Activated T-cell treated with anti-CD3 and anti-CD28 coated beads, Interleukin-2, amount 50 U/mL, for 4 hours (primary cell): Measurements from ENCODE around the gene RASAL2. TPM values are rescaled to one million over a fixed set of nuclear protein-coding genes. Genes with fewer than 3 reads are reported as not detected.
"Not testable (repeated sequence)": the region's sequence is repeated elsewhere in the genome, so short reads cannot be mapped to it uniquely, and the experiment has no call there.

Experiments used
- ATAC-seq, 2 donors: fragments of 200-7000 bp; cut with Tn5 transposase; one replicate each; pipeline ENCODE4 v1.10.0; 2021
- DNase-seq: peaks from one replicate; pipeline ENCODE4 v3.0.0-alpha.2; 2020
- H3K27me3 Mint-ChIP-seq: one replicate; pipeline ENCODE4 v1.8.0; 2021; ENCODE audit warnings: low read depth, mixed read lengths
- H3K36me3 Mint-ChIP-seq: one replicate; pipeline ENCODE4 v1.8.0; 2022; ENCODE audit warnings: mixed read lengths; ENCODE audit not compliant: insufficient read depth
- H3K4me1 Mint-ChIP-seq: one replicate; pipeline ENCODE4 v1.8.0; 2021; ENCODE audit warnings: low read depth, mixed read lengths
- H3K4me3 Mint-ChIP-seq: one replicate; pipeline ENCODE4 v1.8.0; 2021; ENCODE audit warnings: mild to moderate bottlenecking, moderate library complexity, mixed read lengths
- H3K9me3 Mint-ChIP-seq: one replicate; pipeline ENCODE4 v1.8.0; 2021; ENCODE audit warnings: mixed read lengths
- total RNA-seq, 3 donors: library from RNA; stranded (reverse); gene quantifications; one replicate each; pipeline ENCODE4 v1.2.1, GENCODE V29; 2021

Gene RASAL2
- total RNA-seq, 3 donors from 2014 or later = 0.03 to 0.15 (median 0.08) TPM

DNA sequence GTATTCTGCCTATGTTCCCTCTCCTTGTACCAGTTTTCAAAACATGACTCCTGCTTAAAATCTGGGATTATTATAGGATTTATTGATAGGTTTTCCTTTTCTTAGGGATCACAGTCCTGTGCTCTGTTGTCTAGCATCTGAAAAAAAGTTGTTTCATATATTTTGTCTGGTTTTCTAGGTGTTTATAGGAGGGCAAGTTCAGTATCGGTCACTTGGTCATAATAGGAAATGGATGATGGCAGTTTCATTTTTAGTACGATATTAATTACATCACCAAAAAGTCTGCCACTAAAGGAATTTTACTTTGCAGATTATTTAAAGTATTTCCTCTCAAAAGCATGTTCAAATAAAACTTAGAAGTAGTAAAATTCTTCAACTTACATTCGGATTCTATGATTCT, 94.4 kb downstream of the RASAL2 start:
- ATAC-seq (no peak), DNase-seq (no peak)

GRCh38 chr1:178189814-178190213, 95.9 kb downstream of the RASAL2 start:
- H3K4me1 Mint-ChIP-seq = no peaks in the 10 kb centered on the region
- DNase-seq = no peak

More for the DNA sequence above, 94.4 kb downstream of the RASAL2 start:
- Mint-ChIP-seq H3K4me3 (no peak overlapping the region), H3K9me3 (peaks cover 9% of the 10 kb centered on the region), H3K36me3 (no peaks in the 10 kb centered on the region), H3K27me3 (no peaks in the 10 kb centered on the region), H3K4me1 (no peaks in the 10 kb centered on the region)

GRCh38 chr1:178190881-178191280, 97.0 kb downstream of the RASAL2 start:
- Mint-ChIP-seq H3K9me3 (peaks cover 6% of the 10 kb centered on the region), H3K4me1 (no peaks in the 10 kb centered on the region), H3K4me3 (no peak overlapping the region), H3K27me3 (no peaks in the 10 kb centered on the region), H3K36me3 (no peaks in the 10 kb centered on the region)
- ATAC-seq = no peak
- no peak for DNase-seq

More at GRCh38 chr1:178189814-178190213, 95.9 kb downstream of the RASAL2 start:
- Mint-ChIP-seq H3K27me3 (no peaks in the 10 kb centered on the region), H3K4me3 (no peak overlapping the region), H3K9me3 (peaks cover 9% of the 10 kb centered on the region), H3K36me3 (no peaks in the 10 kb centered on the region)
- ATAC-seq = no peak

- no peak overlapping the region for H3K4me3 Mint-ChIP-seq
- H3K4me1 Mint-ChIP-seq = no peaks in the 10 kb centered on the region
- ATAC-seq (no peak), DNase-seq (no peak)
- no peaks in the 10 kb centered on the region for H3K36me3 Mint-ChIP-seq
- no peaks in the 10 kb centered on the region for H3K27me3 Mint-ChIP-seq
- H3K9me3 Mint-ChIP-seq = no peaks in the 10 kb centered on the region
These were observed 98.8 kb downstream of the RASAL2 start for GRCh38 chr1:178192686-178193085.

DNA sequence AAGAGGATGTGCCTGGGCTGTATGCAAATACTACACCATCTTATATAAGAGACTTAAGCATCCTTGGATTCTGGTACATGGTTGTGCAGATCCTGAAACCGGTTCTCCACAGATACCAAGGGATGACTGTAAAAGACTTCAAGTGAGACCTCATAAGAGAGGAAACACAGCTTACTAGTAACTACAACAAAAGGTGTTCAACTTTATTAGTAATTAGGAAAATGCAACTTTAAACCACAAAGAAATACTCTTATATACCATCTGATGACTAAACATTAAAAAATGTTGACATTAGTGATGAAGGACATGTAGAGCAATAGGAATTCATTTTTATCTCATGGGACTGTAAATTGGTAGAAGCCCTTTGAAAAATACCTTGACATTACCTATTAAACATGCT, 102.7 kb downstream of the RASAL2 start:
- H3K27me3 Mint-ChIP-seq = no peaks in the 10 kb centered on the region
- H3K9me3 Mint-ChIP-seq = peaks cover 14% of the 10 kb centered on the region
- ATAC-seq = no peak
- DNase-seq = no peak
- no peak overlapping the region for H3K4me3 Mint-ChIP-seq
- H3K36me3 Mint-ChIP-seq = no peaks in the 10 kb centered on the region
- no peaks in the 10 kb centered on the region for H3K4me1 Mint-ChIP-seq

- not testable (repeated sequence) for H3K27me3 Mint-ChIP-seq, H3K4me3 Mint-ChIP-seq, H3K36me3 Mint-ChIP-seq, H3K4me1 Mint-ChIP-seq, ATAC-seq, DNase-seq
- H3K9me3 Mint-ChIP-seq = peaks cover 29% of the 10 kb centered on the region
These were observed 108.2 kb downstream of the RASAL2 start for GRCh38 chr1:178202095-178202494.

DNA sequence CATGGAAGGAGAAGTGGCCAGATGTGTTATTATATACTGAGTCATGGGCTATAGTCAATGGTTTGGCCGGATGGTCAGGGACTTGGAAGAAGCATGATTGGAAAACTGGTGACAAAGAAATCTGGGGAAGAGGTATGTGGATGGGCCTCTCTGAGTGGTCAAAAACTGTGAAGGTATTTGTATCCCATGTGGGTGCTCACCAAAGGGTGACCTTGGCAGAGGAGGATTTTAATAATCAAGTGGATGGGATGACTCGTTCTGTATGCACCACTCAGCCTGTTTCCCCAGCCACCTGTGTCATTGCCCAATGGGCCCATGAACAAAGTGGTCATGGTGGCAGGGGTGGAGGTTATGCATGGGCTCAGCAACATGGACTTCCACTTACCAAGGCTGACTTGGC, 108.6 kb downstream of the RASAL2 start:
- H3K4me1 Mint-ChIP-seq, ATAC-seq, H3K27me3 Mint-ChIP-seq, H3K36me3 Mint-ChIP-seq, DNase-seq, H3K4me3 Mint-ChIP-seq: not testable (repeated sequence)
- H3K9me3 Mint-ChIP-seq = peaks cover 29% of the 10 kb centered on the region

DNA sequence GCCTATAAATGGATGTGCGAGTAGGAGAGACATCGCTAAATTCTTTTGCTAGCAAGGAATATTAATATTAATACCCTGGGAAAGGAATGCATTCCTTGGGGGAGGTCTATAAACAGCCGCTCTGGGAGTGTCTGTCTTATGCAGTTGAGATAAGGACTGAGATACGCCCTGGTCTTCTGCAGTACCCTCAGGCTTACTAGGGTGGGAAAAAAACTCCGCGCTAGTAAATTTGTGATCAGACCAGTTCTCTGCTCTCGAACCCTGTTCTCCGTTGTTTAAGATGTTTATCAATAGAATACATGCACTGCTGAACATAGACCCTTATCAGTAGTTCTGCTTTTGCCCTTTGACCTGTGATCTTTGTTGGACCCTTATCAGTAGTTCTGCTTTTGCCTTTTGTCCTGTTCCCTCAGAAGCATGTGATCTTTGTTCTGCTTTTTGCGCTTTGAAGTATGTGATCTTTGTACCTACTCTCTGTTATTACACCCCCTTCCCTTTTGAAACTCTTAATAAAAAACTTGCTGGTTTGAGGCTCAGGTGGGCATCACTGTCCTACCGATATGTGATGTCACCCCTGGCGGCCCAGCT, 114.5 kb downstream of the RASAL2 start:
- not testable (repeated sequence) for ATAC-seq, H3K4me3 Mint-ChIP-seq

DNA sequence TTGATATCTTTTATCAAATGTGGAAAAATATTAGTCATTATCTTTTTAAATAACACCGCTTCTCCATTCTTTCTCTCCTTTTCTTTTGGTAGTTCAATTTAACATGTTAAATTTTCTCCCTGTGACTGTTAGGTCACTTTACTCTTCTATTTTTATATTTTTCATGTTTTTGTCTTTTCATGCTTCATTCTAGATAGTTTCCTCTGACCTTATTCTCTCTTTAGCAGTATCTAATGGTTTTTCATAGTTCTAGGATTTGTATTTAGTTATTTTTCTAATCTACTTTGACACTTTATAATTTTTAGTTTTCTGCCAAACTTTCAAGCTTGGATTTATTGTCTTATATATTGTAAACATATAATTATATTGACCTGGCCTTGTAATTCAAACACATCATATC, 116.0 kb downstream of the RASAL2 start:
- Mint-ChIP-seq H3K4me3 (no peak overlapping the region), H3K27me3 (no peaks in the 10 kb centered on the region), H3K4me1 (no peaks in the 10 kb centered on the region), H3K36me3 (peaks cover 2% of the 10 kb centered on the region), H3K9me3 (peaks cover 43% of the 10 kb centered on the region)
- ATAC-seq = no peak
- DNase-seq = no peak

More for the DNA sequence above, 114.5 kb downstream of the RASAL2 start:
- not testable (repeated sequence) for DNase-seq, H3K27me3 Mint-ChIP-seq, H3K4me1 Mint-ChIP-seq, H3K36me3 Mint-ChIP-seq
- H3K9me3 Mint-ChIP-seq = peaks cover 44% of the 10 kb centered on the region

GRCh38 chr1:178218550-178218949, 124.6 kb downstream of the RASAL2 start:
- DNase-seq (no peak), ATAC-seq (no peak)
- Mint-ChIP-seq H3K4me1 (no peaks in the 10 kb centered on the region), H3K4me3 (no peak overlapping the region), H3K27me3 (no peaks in the 10 kb centered on the region), H3K9me3 (peaks cover 8% of the 10 kb centered on the region), H3K36me3 (no peaks in the 10 kb centered on the region)

DNA sequence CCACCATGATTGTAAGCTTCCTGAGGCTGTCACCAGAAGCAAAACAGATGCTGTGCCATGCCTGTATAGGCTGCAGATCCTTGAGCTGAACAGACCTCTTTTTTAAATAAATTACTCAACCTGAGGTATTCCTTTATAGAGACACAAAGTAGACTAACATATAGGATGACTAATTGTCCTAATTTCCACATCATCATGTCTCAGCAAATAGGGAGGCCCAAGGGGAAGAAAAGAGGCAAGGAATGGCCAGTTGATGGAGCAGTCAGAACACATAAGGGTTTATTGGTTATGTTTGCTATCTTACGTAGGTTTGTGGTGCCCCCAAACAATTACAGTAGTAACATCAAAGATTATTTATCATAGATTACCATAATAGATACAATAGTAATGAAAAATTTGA, 126.2 kb downstream of the RASAL2 start:
- peaks cover 5% of the 10 kb centered on the region for H3K9me3 Mint-ChIP-seq
- no peak for ATAC-seq
- H3K36me3 Mint-ChIP-seq = no peaks in the 10 kb centered on the region
- no peak for DNase-seq
- no peak overlapping the region for H3K4me3 Mint-ChIP-seq
- H3K27me3 Mint-ChIP-seq = no peaks in the 10 kb centered on the region
- H3K4me1 Mint-ChIP-seq = no peaks in the 10 kb centered on the region

GRCh38 chr1:178223289-178223688, 129.4 kb downstream of the RASAL2 start:
- Mint-ChIP-seq H3K4me3 (no peak overlapping the region), H3K27me3 (no peaks in the 10 kb centered on the region), H3K36me3 (no peaks in the 10 kb centered on the region), H3K4me1 (no peaks in the 10 kb centered on the region), H3K9me3 (peaks cover 5% of the 10 kb centered on the region)
- no peak for DNase-seq
- ATAC-seq = no peak

- Mint-ChIP-seq H3K27me3 (no peaks in the 10 kb centered on the region), H3K4me3 (no peak overlapping the region), H3K4me1 (no peaks in the 10 kb centered on the region), H3K9me3 (peaks cover 5% of the 10 kb centered on the region), H3K36me3 (no peaks in the 10 kb centered on the region)
- ATAC-seq (no peak), DNase-seq (no peak)
These were observed 130.5 kb downstream of the RASAL2 start for GRCh38 chr1:178224358-178224757.

- no peak for DNase-seq
- H3K27me3 Mint-ChIP-seq = no peaks in the 10 kb centered on the region
- no peak overlapping the region for H3K4me3 Mint-ChIP-seq
- ATAC-seq = no peak
- no peaks in the 10 kb centered on the region for H3K9me3 Mint-ChIP-seq
- H3K4me1 Mint-ChIP-seq = no peaks in the 10 kb centered on the region
- no peaks in the 10 kb centered on the region for H3K36me3 Mint-ChIP-seq
These were observed 137.0 kb downstream of the RASAL2 start for GRCh38 chr1:178230881-178231409.

DNA sequence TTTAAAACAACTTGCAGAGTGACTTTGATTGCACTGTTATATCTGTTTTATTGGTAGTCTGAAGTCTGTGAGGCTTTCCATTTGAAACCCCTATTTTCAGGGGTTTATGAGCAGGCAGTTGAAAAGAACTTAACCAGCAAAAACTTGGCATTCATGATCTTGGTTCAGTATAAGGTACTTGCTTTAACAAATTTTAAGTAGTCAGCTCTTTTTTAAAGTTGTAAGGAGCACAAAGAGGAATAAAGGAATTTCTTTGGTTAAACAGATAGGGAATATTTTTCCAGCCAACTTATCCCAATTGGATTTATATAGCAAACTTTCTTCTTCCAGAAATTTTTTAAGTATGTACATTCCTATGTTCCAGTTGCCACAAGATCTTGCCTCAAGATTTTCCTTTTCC, 138.2 kb downstream of the RASAL2 start:
- no peak overlapping the region for H3K4me3 Mint-ChIP-seq
- no peaks in the 10 kb centered on the region for H3K36me3 Mint-ChIP-seq

More for the DNA sequence above, 138.2 kb downstream of the RASAL2 start:
- Mint-ChIP-seq H3K27me3 (no peaks in the 10 kb centered on the region), H3K4me1 (no peaks in the 10 kb centered on the region), H3K9me3 (no peaks in the 10 kb centered on the region)
- DNase-seq = no peak
- no peak for ATAC-seq
